Skin epidermis (tissue), 12 donors: Measurements from ENCODE around the gene FRMPD1.

Experiments
- H3K27ac ChIP-seq, 21 experiments: fragments of 200-600 bp; sonication (generic) in 11 of 21; one replicate each; pipeline ENCODE4 v1.5.0; 2020; ENCODE audit warnings: mild to moderate bottlenecking in 3 of 21, inconsistent platforms in 2 of 21, moderate library complexity in 2 of 21
- H3K4me3 ChIP-seq, 7 experiments: fragments of 200-600 bp; sonication (generic) in 2 of 7; one replicate each; pipeline ENCODE4 v1.5.0; 2020; ENCODE audit warnings: inconsistent platforms in 2 of 7, mild to moderate bottlenecking in 2 of 7, moderate library complexity in 1 of 7

Gene FRMPD1

DNA sequence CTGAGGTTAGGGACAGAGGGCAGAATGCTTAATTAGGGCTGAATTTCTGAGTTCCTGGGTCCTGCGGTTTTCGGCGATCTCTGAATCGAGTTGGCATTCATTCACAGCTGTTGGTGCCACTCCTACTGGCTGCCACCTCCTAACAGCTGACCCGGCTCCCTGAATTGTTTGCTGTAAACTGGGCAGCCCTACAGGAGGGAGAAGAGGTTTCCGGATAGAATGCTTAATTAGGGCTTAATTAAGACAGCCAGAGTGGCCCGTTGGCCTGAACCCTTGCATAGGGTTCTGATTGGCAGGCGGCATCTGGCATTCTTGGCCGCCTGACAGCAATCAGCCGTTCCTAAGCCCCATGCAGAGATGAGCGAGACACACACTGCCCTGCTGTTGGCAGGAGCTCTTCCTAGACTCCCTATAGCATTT is 25.7 kb downstream of the FRMPD1 start:
- no peak overlapping the region for H3K4me3 ChIP-seq
- H3K27ac ChIP-seq: no peak overlapping the region

DNA sequence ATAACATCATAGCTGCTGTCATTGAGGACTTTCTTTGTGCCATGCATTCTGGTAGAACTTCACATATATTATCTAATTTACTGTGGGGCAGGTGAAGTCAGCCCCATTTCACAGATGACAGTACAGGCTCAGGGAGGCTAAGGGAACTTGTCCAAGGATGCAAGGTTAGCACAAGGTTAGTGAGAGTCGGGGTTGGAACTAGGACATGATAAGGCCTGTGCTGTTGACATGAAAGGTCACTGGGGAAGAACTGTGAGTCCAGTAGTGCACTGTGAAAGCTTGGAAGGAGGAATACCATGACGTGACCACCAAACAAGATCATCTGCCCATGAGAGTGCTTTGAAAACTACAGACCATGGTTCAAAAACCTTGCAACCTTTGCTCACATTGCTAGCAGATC is 26.7 kb downstream of the FRMPD1 start:
- H3K4me3 ChIP-seq: no peak overlapping the region
- no peak overlapping the region for H3K27ac ChIP-seq

- Histone ChIP-seq H3K27ac (no peak overlapping the region), H3K4me3 (no peak overlapping the region)
These were observed 28.1 kb downstream of the FRMPD1 start for GRCh38 chr9:37678789-37679273.

GRCh38 chr9:37679649-37680402 is 29.1 kb downstream of the FRMPD1 start:
- H3K4me3 ChIP-seq: no peak overlapping the region
- no peak overlapping the region for H3K27ac ChIP-seq

- Histone ChIP-seq H3K4me3 (no peak overlapping the region), H3K27ac (no peak overlapping the region)
These were observed 32.2 kb downstream of the FRMPD1 start for GRCh38 chr9:37682951-37683350.

DNA sequence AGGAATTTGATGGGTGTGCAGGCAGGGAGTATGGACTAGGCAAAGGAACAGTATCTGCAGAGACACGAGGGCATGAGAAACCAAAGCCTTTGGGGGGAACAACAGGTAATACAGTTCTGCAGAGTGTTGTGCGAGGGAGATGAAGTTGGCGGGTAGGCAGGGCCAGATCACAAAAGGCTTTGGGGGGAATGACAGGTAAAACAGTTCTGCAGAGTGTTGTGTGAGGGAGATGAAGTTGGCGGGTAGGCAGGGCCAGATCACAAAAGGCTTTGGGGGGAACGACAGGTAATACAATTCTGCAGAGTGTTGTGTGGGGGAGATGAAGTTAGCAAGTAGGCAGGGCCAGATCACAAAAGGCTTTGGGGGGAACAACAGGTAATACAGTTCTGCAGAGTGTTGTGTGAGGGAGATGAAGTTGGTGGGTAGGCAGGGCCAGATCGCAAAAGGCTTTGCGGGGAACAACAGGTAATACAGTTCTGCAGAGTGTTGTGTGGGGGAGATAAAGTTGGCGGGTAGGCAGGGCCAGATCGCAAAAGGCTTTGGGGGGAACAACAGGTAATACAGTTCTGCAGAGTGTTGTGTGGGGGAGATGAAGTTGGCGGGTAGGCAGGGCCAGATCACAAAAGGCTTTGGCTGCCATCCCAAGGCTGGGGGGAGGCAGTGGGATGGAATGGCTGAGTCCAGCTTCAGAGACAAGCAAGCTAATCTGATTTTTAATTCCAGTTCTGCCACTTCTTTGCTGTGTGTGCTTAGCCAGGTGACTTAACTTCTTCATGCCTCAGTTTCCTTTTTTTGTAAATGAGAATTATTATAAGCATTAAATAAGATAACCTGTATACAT is 33.0 kb downstream of the FRMPD1 start:
- H3K27ac ChIP-seq: no peak overlapping the region
- no peak overlapping the region for H3K4me3 ChIP-seq

- H3K27ac ChIP-seq: no peak overlapping the region
- H3K4me3 ChIP-seq: no peak overlapping the region
These were observed 42.0 kb downstream of the FRMPD1 start for GRCh38 chr9:37692622-37693221.

DNA sequence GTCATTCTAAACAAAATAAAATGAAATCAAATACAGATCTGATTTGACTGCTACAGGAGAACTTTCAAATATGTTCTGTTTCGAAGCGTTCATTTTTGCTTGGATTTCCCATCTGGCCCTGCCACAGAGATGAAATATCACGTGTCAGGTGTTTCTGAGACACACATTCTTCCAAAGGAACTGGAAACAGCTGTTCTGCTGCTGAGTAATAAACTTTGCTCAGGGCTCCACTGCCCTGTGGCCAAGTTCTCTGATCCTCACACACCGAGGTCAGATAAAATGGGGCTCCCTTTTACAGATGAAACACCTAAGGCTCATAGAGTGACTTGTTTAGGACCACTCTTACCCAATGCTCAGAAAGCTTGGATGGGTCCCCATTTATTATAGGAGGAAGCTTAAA is 42.5 kb downstream of the FRMPD1 start:
- no peak overlapping the region for H3K4me3 ChIP-seq
- H3K27ac ChIP-seq: no peak overlapping the region

- no peak overlapping the region for H3K27ac ChIP-seq
- no peak overlapping the region for H3K4me3 ChIP-seq
These were observed 43.6 kb downstream of the FRMPD1 start for GRCh38 chr9:37694355-37694754.

GRCh38 chr9:37696528-37696927 is 45.8 kb downstream of the FRMPD1 start:
- Histone ChIP-seq H3K4me3 (no peak overlapping the region), H3K27ac (no peak overlapping the region)

GRCh38 chr9:37700131-37700530 is 49.4 kb downstream of the FRMPD1 start:
- no peak overlapping the region for H3K4me3 ChIP-seq
- H3K27ac ChIP-seq: no peak overlapping the region

DNA sequence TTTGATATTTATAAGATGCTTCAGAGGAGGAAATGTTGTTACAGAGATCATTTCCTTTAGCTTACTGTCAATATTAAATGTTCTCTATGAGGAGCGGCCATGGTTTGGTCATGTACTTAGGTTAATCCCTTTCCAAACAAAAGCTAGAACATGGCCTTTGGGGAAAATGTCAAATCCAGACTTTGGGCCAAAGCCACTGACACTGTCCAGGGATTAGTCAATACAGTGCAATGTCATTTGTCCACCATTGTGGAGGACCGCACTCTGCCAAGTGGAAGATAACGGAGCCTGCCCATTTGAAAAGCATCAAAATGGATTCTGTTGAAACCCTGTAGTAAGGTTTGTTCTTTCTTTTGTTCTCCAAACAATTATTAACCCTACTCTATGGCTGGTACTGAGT is 50.1 kb downstream of the FRMPD1 start:
- H3K4me3 ChIP-seq: no peak overlapping the region
- H3K27ac ChIP-seq: no peak overlapping the region

GRCh38 chr9:37705787-37706186 is 55.0 kb downstream of the FRMPD1 start:
- H3K27ac ChIP-seq: no peak overlapping the region
- H3K4me3 ChIP-seq: no peak overlapping the region

- no peak overlapping the region for H3K27ac ChIP-seq
- H3K4me3 ChIP-seq: no peak overlapping the region
These were observed 55.5 kb downstream of the FRMPD1 start for GRCh38 chr9:37706290-37706689.

DNA sequence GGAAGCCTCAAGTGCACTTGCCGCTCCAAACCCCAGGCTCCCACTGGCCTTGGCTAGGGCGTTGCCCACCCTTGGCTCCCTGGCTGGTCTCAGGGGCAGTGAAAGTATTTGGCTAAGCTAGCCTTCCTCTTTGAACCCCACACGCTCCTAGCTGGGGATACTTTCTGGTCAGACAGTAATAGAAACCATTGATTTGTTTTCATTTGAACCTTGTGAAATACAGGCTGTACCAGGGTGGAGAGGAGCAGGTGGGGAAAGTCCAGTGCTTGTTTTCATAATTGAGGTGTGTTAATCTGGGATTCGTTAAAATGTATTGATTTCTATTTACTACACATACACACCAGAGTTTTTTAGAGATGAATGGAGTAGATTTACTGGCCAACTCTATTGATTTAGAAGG is 57.0 kb downstream of the FRMPD1 start:
- Histone ChIP-seq H3K4me3 (no peak overlapping the region), H3K27ac (no peak overlapping the region)

- Histone ChIP-seq H3K4me3 (no peak overlapping the region), H3K27ac (no peak overlapping the region)
These were observed 59.3 kb downstream of the FRMPD1 start for GRCh38 chr9:37710046-37710445.

DNA sequence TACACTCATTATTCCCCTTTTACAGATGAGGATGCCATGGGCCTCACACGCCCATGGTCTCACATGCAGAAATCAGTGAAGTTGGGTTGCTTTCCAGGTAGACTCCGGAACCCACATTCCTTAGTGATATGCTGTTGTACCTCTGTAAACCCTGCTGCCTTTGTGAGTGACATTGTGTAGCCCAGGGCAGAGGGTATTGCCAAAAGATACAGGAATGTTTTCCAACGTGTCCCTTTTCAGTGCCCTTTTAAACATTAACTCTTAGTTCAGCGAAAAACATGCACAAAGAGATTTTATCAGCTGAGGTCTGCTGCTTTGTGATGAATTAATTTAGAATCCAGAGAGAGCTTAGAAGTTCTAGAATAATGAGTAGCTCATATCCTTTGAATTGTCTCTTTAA is 64.5 kb downstream of the FRMPD1 start:
- Histone ChIP-seq H3K27ac (no peak overlapping the region), H3K4me3 (no peak overlapping the region)

DNA sequence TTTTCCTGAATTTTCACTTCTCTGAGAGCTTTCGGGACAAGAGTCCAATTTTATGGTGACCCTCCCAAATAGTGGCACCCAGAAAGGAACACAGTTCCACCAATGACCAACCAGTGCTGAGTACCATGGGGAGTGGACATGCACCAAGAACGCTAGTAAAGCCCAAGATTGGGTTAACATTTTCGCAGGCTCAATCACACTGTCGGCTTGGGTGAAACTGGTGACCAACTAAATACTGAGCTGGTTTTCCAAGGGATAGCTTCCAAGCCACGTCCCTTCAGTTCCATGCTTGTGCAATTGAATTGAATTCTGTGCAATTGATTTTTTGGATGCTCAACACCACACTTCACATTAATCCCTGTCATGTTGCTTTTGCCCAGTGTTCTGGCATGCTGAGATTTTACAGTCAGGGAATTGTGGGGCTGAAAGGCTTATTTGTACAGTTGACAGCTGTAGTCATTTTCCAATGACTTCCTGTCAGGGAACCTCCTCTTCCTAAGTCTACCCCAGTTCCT is 65.3 kb downstream of the FRMPD1 start:
- Histone ChIP-seq H3K4me3 (no peak overlapping the region), H3K27ac (no peak overlapping the region)

DNA sequence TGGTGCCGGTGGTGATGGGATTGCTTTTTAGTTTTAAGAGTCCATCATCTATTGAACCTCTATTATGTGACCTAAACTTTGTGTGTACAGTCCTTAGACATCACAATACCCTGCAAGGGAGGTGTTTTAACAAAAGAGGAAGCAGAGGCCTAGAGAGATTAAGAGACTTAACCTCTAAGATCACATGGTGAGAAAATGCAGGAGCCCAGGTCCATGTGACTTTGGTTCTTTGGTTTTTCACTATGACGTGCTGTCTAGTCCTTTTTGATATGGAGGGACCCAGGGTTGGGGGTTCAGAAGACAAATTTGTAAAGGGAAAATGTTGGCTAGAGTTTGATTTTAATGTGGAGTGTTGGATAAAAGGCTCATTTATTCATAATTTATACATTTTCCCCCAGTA is 68.8 kb downstream of the FRMPD1 start:
- H3K4me3 ChIP-seq: no peak overlapping the region
- H3K27ac ChIP-seq: no peak overlapping the region

DNA sequence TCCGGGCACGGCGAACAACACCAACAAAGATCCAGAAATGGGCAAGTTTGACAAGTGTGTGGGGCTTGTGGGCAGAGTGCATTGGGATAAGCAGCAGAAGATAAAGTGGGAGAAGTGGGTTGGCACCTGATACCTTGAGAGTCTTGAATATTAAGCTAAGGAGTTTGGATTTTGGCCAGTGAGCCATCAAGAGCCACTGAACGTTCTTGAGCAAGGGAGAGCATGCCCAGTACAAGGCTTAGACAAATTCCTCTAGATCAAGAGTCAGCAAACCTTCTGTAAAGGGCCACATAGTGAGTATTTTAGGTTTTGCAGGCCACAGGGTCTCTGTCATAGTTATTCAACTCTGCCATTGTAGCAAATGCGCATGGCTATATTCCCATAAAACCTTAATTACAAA is 76.3 kb downstream of the FRMPD1 start:
- Histone ChIP-seq H3K4me3 (no peak overlapping the region), H3K27ac (no peak overlapping the region)

DNA sequence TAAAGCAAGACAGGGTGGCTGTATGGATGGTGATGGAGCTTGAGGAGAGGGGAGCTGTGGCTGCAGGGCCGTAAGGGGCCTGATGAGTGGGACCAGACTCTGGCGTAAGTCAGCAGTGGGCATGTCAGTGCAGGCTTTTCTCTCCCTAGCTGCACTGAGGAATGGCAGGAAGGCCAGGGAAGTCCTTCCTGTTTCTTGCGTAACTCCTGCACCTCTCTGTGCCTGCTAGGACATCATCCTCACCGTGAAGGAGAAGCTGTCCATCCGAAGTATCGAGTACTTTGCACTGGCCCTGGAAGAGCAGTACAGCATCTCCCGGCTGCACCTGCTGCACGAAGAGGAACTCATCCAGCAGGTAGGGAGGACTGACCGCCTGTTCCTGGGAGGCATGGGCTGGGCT is 78.7 kb downstream of the FRMPD1 start:
- H3K27ac ChIP-seq: no peak overlapping the region
- H3K4me3 ChIP-seq: no peak overlapping the region
